H1 (cell line): ENCODE results near the gene CX3CR1. TPM values are rescaled to one million over a fixed set of nuclear protein-coding genes. Genes with fewer than 3 reads are reported as not detected.

Experiments
- CTCF ChIA-PET: fragments of 300-600 bp; sonication (Branson Sonifier 250); formaldehyde crosslinking; loops from one replicate; lab custom pipeline; 2021; ENCODE audit not compliant: partially characterized antibody; lab: Charles Lee
- POLR2A ChIA-PET: fragments of 300-600 bp; sonication (Branson Sonifier 250); formaldehyde crosslinking; loops from one replicate; lab custom pipeline; 2021; ENCODE audit warnings: inconsistent platforms; ENCODE audit not compliant: partially characterized antibody; lab: Charles Lee
- DNase-seq, 2 experiments: peaks; one replicate each; pipeline versions ENCODE4 v3.0.0 to v3.0.0-alpha.2; 2010 to 2022; ENCODE audit warnings: low spot score in 2 of 2, low read depth in 1 of 2, mixed read lengths in 1 of 2
- FAIRE-seq: peaks from 2 replicates; lab custom pipeline; 2011; peaks lifted over from hg19 to GRCh38; lab: Jason Lieb, UNC
- H2AFZ ChIP-seq: 2 replicates; pipeline ENCODE4 v1.8.1; 2012; ENCODE audit warnings: low read length, inconsistent platforms
- H2AK5ac ChIP-seq: 2 replicates; pipeline ENCODE4 v1.6.1; 2013; ENCODE audit warnings: low read depth, low read length
- H2BK120ac ChIP-seq: replicated peaks from 2 replicates; pipeline ENCODE3; 2013; ENCODE audit warnings: low read depth, low read length, inconsistent platforms
- H2BK12ac ChIP-seq: 2 replicates; pipeline ENCODE4 v1.6.1; 2013; ENCODE audit warnings: low read depth, low read length
- H2BK15ac ChIP-seq: 2 replicates; pipeline ENCODE4 v1.6.1; 2013; ENCODE audit warnings: low read length
- H2BK20ac ChIP-seq: 2 replicates; pipeline ENCODE4 v1.6.1; 2013; ENCODE audit warnings: low read length
- H2BK5ac ChIP-seq: 2 replicates; pipeline ENCODE4 v1.6.1; 2013; ENCODE audit warnings: low read depth, low read length
- H3K14ac ChIP-seq: 2 replicates; pipeline ENCODE4 v1.6.1; 2013; ENCODE audit warnings: inconsistent platforms; ENCODE audit not compliant: insufficient read length
- H3K18ac ChIP-seq: 2 replicates; pipeline ENCODE4 v1.6.1; 2013; ENCODE audit warnings: low read length; ENCODE audit errors: extremely low read depth
- H3K23ac ChIP-seq: 2 replicates; pipeline ENCODE4 v1.6.1; 2013; ENCODE audit warnings: inconsistent platforms; ENCODE audit not compliant: insufficient read length
- H3K23me2 ChIP-seq: 2 replicates; pipeline ENCODE4 v1.6.1; 2013; ENCODE audit warnings: low read depth, low read length
- H3K27ac ChIP-seq: 2 replicates; pipeline ENCODE4 v1.6.1; 2011; ENCODE audit warnings: low read depth, low read length, inconsistent platforms
- H3K27me3 ChIP-seq, 4 experiments: replicated peaks in 1 of 4; 1 replicate in 1 of 4; 2 replicates in 3 of 4; pipeline versions ENCODE4 v1.6.1 to v1.8.1; 2011 to 2013; ENCODE audit warnings: low read length in 3 of 4, mild to moderate bottlenecking in 3 of 4, inconsistent platforms in 2 of 4, mixed read lengths in 2 of 4, moderate library complexity in 1 of 4; ENCODE audit not compliant: control insufficient read depth in 3 of 4, insufficient read depth in 3 of 4; ENCODE audit errors: extremely low read depth in 1 of 4
- H3K36me3 ChIP-seq, 4 experiments: 2 replicates each; pipeline versions ENCODE4 v1.6.1 to v1.8.1; 2011 to 2013; ENCODE audit warnings: mild to moderate bottlenecking in 4 of 4, low read length in 3 of 4, moderate library complexity in 2 of 4, control low read depth in 1 of 4, inconsistent platforms in 1 of 4; ENCODE audit not compliant: insufficient read depth in 4 of 4, control insufficient read depth in 2 of 4
- H3K4ac ChIP-seq: replicated peaks from 2 replicates; pipeline ENCODE3; 2013; ENCODE audit warnings: low read length, low read depth, mixed read lengths, inconsistent platforms; ENCODE audit not compliant: insufficient read length
- H3K4me1 ChIP-seq, 4 experiments: replicated peaks in 1 of 4; 1 replicate in 1 of 4; 2 replicates in 3 of 4; pipeline versions ENCODE4 v1.6.1 to v1.8.1; 2011 to 2013; ENCODE audit warnings: low read length in 3 of 4, inconsistent platforms in 2 of 4, mixed read lengths in 1 of 4; ENCODE audit not compliant: insufficient read depth in 4 of 4, control insufficient read depth in 3 of 4
- H3K4me2 ChIP-seq, 2 experiments: 2 replicates each; pipeline versions ENCODE4 v1.6.1 to v1.8.1; 2011 to 2013; ENCODE audit warnings: low read depth in 2 of 2, low read length in 2 of 2, control low read depth in 1 of 2, inconsistent platforms in 1 of 2, mild to moderate bottlenecking in 1 of 2; ENCODE audit not compliant: insufficient read depth in 1 of 2
- H3K4me3 ChIP-seq, 4 experiments: fragments of 200-600, 300-600 bp in 1 of 4; sonication (generic), shearing (Covaris generic), sonication (Bioruptor Twin) in 1 of 4; 2 replicates each; pipeline versions ENCODE4 v1.5.1 to v1.8.1; 2011 to 2016; ENCODE audit warnings: low read length in 4 of 4, low read depth in 3 of 4, control low read depth in 2 of 4, inconsistent platforms in 2 of 4, mild to moderate bottlenecking in 2 of 4, mixed read lengths in 1 of 4, moderate library complexity in 1 of 4; ENCODE audit not compliant: insufficient read depth in 2 of 4; ENCODE audit errors: extremely low read depth in 1 of 4
- H3K56ac ChIP-seq: replicated peaks from 2 replicates; pipeline ENCODE3; 2013; ENCODE audit warnings: low read depth, mild to moderate bottlenecking, mixed read lengths, low read length, inconsistent platforms; ENCODE audit not compliant: insufficient read length
- H3K79me1 ChIP-seq: 2 replicates; pipeline ENCODE4 v1.6.1; 2013; ENCODE audit warnings: low read depth, low read length, control low read depth
- H3K79me2 ChIP-seq, 2 experiments: 2 replicates each; pipeline versions ENCODE4 v1.6.1 to v1.8.1; 2012 to 2013; ENCODE audit warnings: low read length in 2 of 2, mild to moderate bottlenecking in 2 of 2, inconsistent platforms in 1 of 2; ENCODE audit not compliant: insufficient read depth in 2 of 2, control insufficient read depth in 1 of 2
- H3K9ac ChIP-seq, 4 experiments: replicated peaks in 1 of 4; 1 replicate in 1 of 4; 2 replicates in 3 of 4; pipeline versions ENCODE4 v1.6.1 to v1.8.1; 2011 to 2013; ENCODE audit warnings: low read depth in 3 of 4, low read length in 3 of 4, control low read depth in 2 of 4, mild to moderate bottlenecking in 2 of 4, moderate library complexity in 2 of 4, inconsistent platforms in 1 of 4; ENCODE audit errors: extremely low read depth in 1 of 4
- H3K9me3 ChIP-seq, 2 experiments: 2 replicates each; pipeline versions ENCODE4 v1.6.1 to v1.8.1; 2012 to 2013; ENCODE audit warnings: mild to moderate bottlenecking in 2 of 2, moderate library complexity in 2 of 2, control low read depth in 1 of 2, inconsistent platforms in 1 of 2, low read depth in 1 of 2, low read length in 1 of 2, mixed read lengths in 1 of 2; ENCODE audit not compliant: insufficient read depth in 2 of 2
- H4K20me1 ChIP-seq, 2 experiments: replicated peaks in 1 of 2; 2 replicates each; pipeline versions ENCODE3 to v1.8.1; 2011 to 2013; ENCODE audit warnings: inconsistent platforms in 2 of 2, low read length in 2 of 2, mild to moderate bottlenecking in 1 of 2; ENCODE audit not compliant: insufficient read depth in 2 of 2, control insufficient read depth in 1 of 2
- H4K5ac ChIP-seq: 2 replicates; pipeline ENCODE4 v1.6.1; 2013; ENCODE audit warnings: low read length, low read depth, mixed read lengths, inconsistent platforms; ENCODE audit not compliant: insufficient read length
- H4K8ac ChIP-seq: 2 replicates; pipeline ENCODE4 v1.8.0; 2013; ENCODE audit warnings: mild to moderate bottlenecking, moderate library complexity, low read length, inconsistent platforms; ENCODE audit not compliant: insufficient read depth; ENCODE audit errors: extremely low read depth
- H4K91ac ChIP-seq: replicated peaks from 2 replicates; pipeline ENCODE3; 2013; ENCODE audit warnings: low read length, mixed read lengths, inconsistent platforms; ENCODE audit not compliant: insufficient read length
- KDM4A ChIP-seq: IDR thresholded peaks from one replicate; pipeline ENCODE4 v1.7.1; 2012; ENCODE audit warnings: low read depth, mild to moderate bottlenecking, moderate library complexity, low read length, inconsistent platforms; ENCODE audit not compliant: severe bottlenecking
- RBBP5 ChIP-seq: IDR thresholded peaks from 2 replicates; pipeline ENCODE4 v1.7.1; 2012; ENCODE audit warnings: low read depth, mild to moderate bottlenecking, inconsistent platforms, low read length, moderate library complexity, borderline replicate concordance
- WGBS, 2 experiments: shearing (Covaris generic) in 1 of 2; methylation state at CpG; one replicate each; pipeline versions ENCODE4 v1.1.6 to v1.1.7; 2013 to 2015; ENCODE audit warnings: low lambda C conversion rate in 2 of 2, mixed read lengths in 2 of 2, inconsistent platforms in 1 of 2, low coverage in 1 of 2, missing lambda C conversion rate in 1 of 2; ENCODE audit not compliant: insufficient replicate concordance in 2 of 2, insufficient coverage in 1 of 2, insufficient read length in 1 of 2; ENCODE audit errors: extremely low coverage in 1 of 2, missing lambda C conversion rate in 1 of 2; 5-methylcytosine and 5-hydroxymethylcytosine counted together
- polyA plus RNA-seq, 7 experiments: library from polyadenylated mRNA; depleted of rRNA in 3 of 7; stranded (reverse) in 5 of 7; unstranded in 2 of 7; fragments of >200 nt in 5 of 7; fragments of 200-250 nt in 2 of 7; gene quantifications; 1 replicate in 5 of 7; 2 replicates in 1 of 7; 4 replicates in 1 of 7; pipeline versions ENCODE4 v1.2.1 to v1.2.3, GENCODE V29; 2011 to 2013; ENCODE audit warnings: missing spikeins in 2 of 7, mixed read lengths in 2 of 7
- total RNA-seq: library from RNA; stranded (reverse); fragmentation: NEBNext Ultra II Directional; extraction: Animal tissue kit (Norgen Biotek cat#: 25700); gene quantifications from 2 replicates; pipeline ENCODE4 v1.2.1, GENCODE V29; 2021

CX3CR1 gene
- total and polyA plus RNA-seq, 2 of the 8 experiments (the other 6 are each of a cell fraction or from before 2014, with no cell fraction given): 0.08 TPM; not detected in 1

DNA sequence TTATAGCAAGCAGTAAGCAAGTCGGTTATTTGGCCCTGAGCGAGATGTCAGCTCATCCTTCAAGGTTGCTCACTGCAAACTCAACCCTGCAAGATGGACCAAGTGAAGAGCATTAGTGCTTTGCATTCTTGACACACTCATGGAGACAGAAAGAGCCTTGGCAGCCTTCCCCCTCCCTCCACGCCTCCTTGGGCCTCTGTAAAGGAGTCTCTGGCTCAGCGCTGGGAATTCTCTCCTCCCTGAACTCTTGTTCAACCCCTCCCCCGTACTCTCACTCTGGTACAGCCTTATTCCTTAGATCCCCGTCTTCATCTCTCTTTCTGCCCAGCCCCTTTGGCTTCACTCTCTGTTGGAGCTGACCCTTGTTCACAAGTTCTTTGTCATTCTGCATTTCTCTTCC is 2.2 kb upstream of the CX3CR1 start:
- no peak overlapping the region for H3K9ac ChIP-seq
- 0 out of 2 replicates have a peak overlapping the region, but pooled peaks have one; percentile 29 for H2BK15ac ChIP-seq
- no peak overlapping the region for H3K27ac ChIP-seq
- H4K5ac ChIP-seq: no peak overlapping the region
- FAIRE-seq (no peak), DNase-seq (no peak)
- no peaks in the 10 kb centered on the region for H3K36me3 ChIP-seq
- ChIA-PET POLR2A (no interaction called here), CTCF (interaction anchor here (0.8 to 30.1 kb wide), 10 partner anchors 8 to 154 kb away, joined by 3 to 767 read pairs (median 6); partner anchors contain the start of gene XIRP1)
- H2BK12ac ChIP-seq: no peak overlapping the region
- no peak overlapping the region for H2AK5ac ChIP-seq
- H3K9me3 ChIP-seq: no peaks in the 10 kb centered on the region
- H3K23me2 ChIP-seq: no peaks in the 10 kb centered on the region
- 82% methylated on average over 6 of the region's 6 CpGs; no CpG with 5 or more reads in 1 of the 2 experiments for WGBS, 2 experiments
- TF ChIP-seq KDM4A (no peak), RBBP5 (no peak)
- no peaks in the 10 kb centered on the region for H3K4me1 ChIP-seq
- no peak overlapping the region for H3K23ac ChIP-seq
- no peak overlapping the region for H2BK20ac ChIP-seq
- H4K20me1 ChIP-seq: no peaks in the 10 kb centered on the region
- H3K14ac ChIP-seq: no peak overlapping the region
- H3K56ac ChIP-seq: no peak overlapping the region
- no peak overlapping the region for H4K91ac ChIP-seq
- H3K4ac ChIP-seq: no peak overlapping the region
- no peaks in the 10 kb centered on the region for H3K27me3 ChIP-seq
- no peaks in the 10 kb centered on the region for H3K79me2 ChIP-seq
- H2AFZ ChIP-seq: no peak overlapping the region
- H3K4me3 ChIP-seq: no peak overlapping the region
- no peak overlapping the region for H4K8ac ChIP-seq
- no peak overlapping the region for H3K18ac ChIP-seq
- no peak overlapping the region for H2BK120ac ChIP-seq
- H2BK5ac ChIP-seq: no peak overlapping the region
- no peak overlapping the region for H3K4me2 ChIP-seq
- no peaks in the 10 kb centered on the region for H3K79me1 ChIP-seq
